IMR-90 (cell line): Measurements from ENCODE around the gene TUBA3D. TPM values are rescaled to one million over a fixed set of nuclear protein-coding genes. Genes with fewer than 3 reads are reported as not detected.

ENCODE experiments used
- ATAC-seq: fragments of 200-7000 bp; cut with Tn5 transposase; 2 replicates; pipeline ENCODE4 v1.9.1; 2020; ENCODE audit warnings: low read depth, mild to moderate bottlenecking, moderate library complexity
- BruUV-seq: library from RNA; stranded (reverse); fragments of 400-500 nt; replicated peaks from 2 replicates; lab custom pipeline; 2021; lab: Mats Ljungman, UMichigan
- CTCF ChIA-PET: fragments of 300-600 bp; formaldehyde crosslinking; extraction: SDS; loops from one replicate; lab custom pipeline; 2021; ENCODE audit warnings: antibody characterized with exemption; lab: Yijun Ruan, JAX
- POLR2A ChIA-PET: fragments of 300-600 bp; sonication (Branson Sonifier 250); formaldehyde crosslinking; loops from one replicate; lab custom pipeline; 2022; ENCODE audit warnings: antibody characterized with exemption; ENCODE audit not compliant: unreplicated experiment; lab: Charles Lee
- DNase-seq: peaks from one replicate; pipeline ENCODE4 v3.0.0; 2013
- H2AFZ ChIP-seq: replicated peaks from 2 replicates; pipeline ENCODE3; 2013; ENCODE audit warnings: low read length, mild to moderate bottlenecking; ENCODE audit not compliant: poor library complexity
- H2AK5ac ChIP-seq: 2 replicates; pipeline ENCODE4 v1.6.1; 2013; ENCODE audit warnings: low read depth, low read length, inconsistent platforms
- H2AK9ac ChIP-seq: replicated peaks from 2 replicates; pipeline ENCODE3; 2013; ENCODE audit warnings: mild to moderate bottlenecking, low read depth, low read length, moderate library complexity; ENCODE audit not compliant: poor library complexity
- H2BK120ac ChIP-seq: 2 replicates; pipeline ENCODE4 v1.6.1; 2013; ENCODE audit warnings: low read depth, low read length, inconsistent platforms
- H2BK15ac ChIP-seq: 3 replicates; pipeline ENCODE4 v1.6.1; 2013; ENCODE audit warnings: low read depth, low read length, inconsistent platforms
- H2BK20ac ChIP-seq: 2 replicates; pipeline ENCODE4 v1.6.1; 2013; ENCODE audit warnings: low read depth, mild to moderate bottlenecking, inconsistent platforms, low read length, moderate library complexity
- H2BK5ac ChIP-seq: 2 replicates; pipeline ENCODE4 v1.6.1; 2013; ENCODE audit warnings: mild to moderate bottlenecking, low read depth, low read length, inconsistent platforms; ENCODE audit not compliant: poor library complexity, severe bottlenecking
- H3K14ac ChIP-seq: replicated peaks from 2 replicates; pipeline ENCODE4 v1.6.1; 2013; ENCODE audit warnings: low read depth, low read length, inconsistent platforms
- H3K18ac ChIP-seq: 2 replicates; pipeline ENCODE4 v1.6.1; 2013; ENCODE audit warnings: low read depth, low read length, control low read depth
- H3K23ac ChIP-seq: 2 replicates; pipeline ENCODE4 v1.6.1; 2013; ENCODE audit warnings: low read depth, low read length, inconsistent platforms
- H3K27ac ChIP-seq: 2 replicates; pipeline ENCODE4 v1.5.1; 2013; ENCODE audit warnings: mild to moderate bottlenecking, control low read depth, low read length; ENCODE audit not compliant: insufficient read depth
- H3K27me3 ChIP-seq: 2 replicates; pipeline ENCODE4 v1.6.1; 2013; ENCODE audit warnings: low read length; ENCODE audit not compliant: control insufficient read depth, insufficient read depth
- H3K36me3 ChIP-seq: 2 replicates; pipeline ENCODE4 v1.6.1; 2013; ENCODE audit warnings: low read length, mixed read lengths; ENCODE audit not compliant: control insufficient read depth, insufficient read depth
- H3K4ac ChIP-seq: 2 replicates; pipeline ENCODE4 v1.6.1; 2013; ENCODE audit warnings: low read depth, low read length, inconsistent platforms
- H3K4me1 ChIP-seq: 2 replicates; pipeline ENCODE4 v1.6.1; 2013; ENCODE audit warnings: low read length, mixed read lengths; ENCODE audit not compliant: control insufficient read depth, insufficient read depth
- H3K4me2 ChIP-seq: 2 replicates; pipeline ENCODE4 v1.6.1; 2013; ENCODE audit warnings: low read depth, mild to moderate bottlenecking, control low read depth, low read length, moderate library complexity
- H3K4me3 ChIP-seq: 2 replicates; pipeline ENCODE4 v1.5.1; 2013; ENCODE audit warnings: low read depth, mild to moderate bottlenecking, control low read depth, low read length, moderate library complexity; ENCODE audit not compliant: insufficient read depth
- H3K56ac ChIP-seq: 2 replicates; pipeline ENCODE4 v1.6.1; 2013; ENCODE audit warnings: low read length, inconsistent platforms; ENCODE audit not compliant: insufficient read depth; ENCODE audit errors: extremely low read depth
- H3K79me1 ChIP-seq, 2 experiments: 2 replicates each; pipeline ENCODE4 v1.6.1; 2013; ENCODE audit warnings: low read length in 2 of 2, inconsistent platforms in 1 of 2, low read depth in 1 of 2
- H3K9ac ChIP-seq: 2 replicates; pipeline ENCODE4 v1.6.1; 2013; ENCODE audit warnings: low read depth, low read length, control low read depth
- H3K9me1 ChIP-seq: 2 replicates; pipeline ENCODE4 v1.6.1; 2013; ENCODE audit warnings: low read length, inconsistent platforms; ENCODE audit not compliant: insufficient read depth
- H3K9me3 ChIP-seq: 2 replicates; pipeline ENCODE4 v1.6.1; 2013; ENCODE audit warnings: low read length; ENCODE audit not compliant: control insufficient read depth, insufficient read depth
- H4K20me1 ChIP-seq: 2 replicates; pipeline ENCODE4 v1.6.1; 2013; ENCODE audit warnings: low read length, inconsistent platforms; ENCODE audit not compliant: insufficient read depth
- H4K5ac ChIP-seq: 2 replicates; pipeline ENCODE4 v1.6.1; 2013; ENCODE audit warnings: mild to moderate bottlenecking, low read depth, low read length, control low read depth
- H4K8ac ChIP-seq, 2 experiments: 2 replicates each; pipeline ENCODE4 v1.6.1; 2013; ENCODE audit warnings: low read depth in 2 of 2, low read length in 2 of 2, control low read depth in 1 of 2, inconsistent platforms in 1 of 2
- H4K91ac ChIP-seq: 2 replicates; pipeline ENCODE4 v1.6.1; 2013; ENCODE audit warnings: low read depth, low read length, inconsistent platforms; ENCODE audit not compliant: insufficient read depth
- BHLHE40 ChIP-seq: fragments of 150-350 bp; IDR thresholded peaks from 2 replicates; pipeline ENCODE4 v1.6.1; 2016; ENCODE audit warnings: mild to moderate bottlenecking, low read depth, low read length
- CEBPB ChIP-seq: IDR thresholded peaks from 2 replicates; pipeline ENCODE4 v1.6.1; 2012; ENCODE audit warnings: low read depth, low read length, improper control_type of control experiment
- CHD1 ChIP-seq: IDR thresholded peaks from 2 replicates; pipeline ENCODE4 v1.6.1; 2012; ENCODE audit warnings: low read depth, low read length, improper control_type of control experiment
- CTCF ChIP-seq: conservative IDR thresholded peaks from 2 replicates; pipeline ENCODE4 v1.5.1; 2012; ENCODE audit warnings: mild to moderate bottlenecking, low read depth, low read length, improper control_type of control experiment
- ELK1 ChIP-seq: fragments of 150-350 bp; IDR thresholded peaks from 2 replicates; pipeline ENCODE4 v1.6.1; 2016; ENCODE audit warnings: low read depth, mild to moderate bottlenecking, low read length, moderate library complexity, borderline replicate concordance
- FOS ChIP-seq: fragments of 150-350 bp; IDR thresholded peaks from 2 replicates; pipeline ENCODE4 v1.6.1; 2016; ENCODE audit warnings: low read depth, low read length
- MAFK ChIP-seq: IDR thresholded peaks from 2 replicates; pipeline ENCODE4 v1.6.1; 2012; ENCODE audit warnings: low read depth, low read length, improper control_type of control experiment
- MAZ ChIP-seq: IDR thresholded peaks from 2 replicates; pipeline ENCODE4 v1.6.1; 2012; ENCODE audit warnings: low read depth, mild to moderate bottlenecking, low read length, improper control_type of control experiment, moderate library complexity, borderline replicate concordance
- MXI1 ChIP-seq: IDR thresholded peaks from 2 replicates; pipeline ENCODE4 v1.6.1; 2012; ENCODE audit warnings: low read depth, mild to moderate bottlenecking, low read length, moderate library complexity, borderline replicate concordance
- NFE2L2 ChIP-seq: fragments of 150-350 bp; IDR thresholded peaks from 2 replicates; pipeline ENCODE4 v1.6.1; 2016; ENCODE audit warnings: low read depth, mild to moderate bottlenecking, low read length
- POLR2A ChIP-seq: IDR thresholded peaks from 2 replicates; pipeline ENCODE4 v1.6.1; 2012; ENCODE audit warnings: mild to moderate bottlenecking, low read depth, low read length
- RAD21 ChIP-seq: IDR thresholded peaks from 2 replicates; pipeline ENCODE4 v1.6.1; 2012; ENCODE audit warnings: low read length, improper control_type of control experiment
- RCOR1 ChIP-seq: IDR thresholded peaks from 2 replicates; pipeline ENCODE4 v1.6.1; 2012; ENCODE audit warnings: mild to moderate bottlenecking, low read length, improper control_type of control experiment; ENCODE audit not compliant: insufficient replicate concordance
- RFX5 ChIP-seq: IDR thresholded peaks from 2 replicates; pipeline ENCODE4 v1.8.0; 2012; ENCODE audit warnings: low read depth, mild to moderate bottlenecking, low read length, moderate library complexity
- SMC3 ChIP-seq: fragments of 150-350 bp; IDR thresholded peaks from 2 replicates; pipeline ENCODE4 v1.6.1; 2016; ENCODE audit warnings: low read depth, mild to moderate bottlenecking, antibody characterized with exemption, low read length, moderate library complexity
- USF2 ChIP-seq: fragments of 150-350 bp; IDR thresholded peaks from 2 replicates; pipeline ENCODE4 v1.6.1; 2017; ENCODE audit warnings: mild to moderate bottlenecking, antibody characterized with exemption, low read length, low read depth
- WGBS, 2 experiments: methylation state at CpG; one replicate each; pipeline versions ENCODE4 v1.1.5 to v1.1.7; 2013; ENCODE audit warnings: missing lambda C conversion rate in 2 of 2; ENCODE audit not compliant: insufficient read length in 1 of 2; ENCODE audit errors: extremely low coverage in 2 of 2; 5-methylcytosine and 5-hydroxymethylcytosine counted together
- dilution Hi-C: fragments of 300-500 bp; cut with HindIII; formaldehyde crosslinking; loops from one replicate; pipeline ENCODE4 v1.14.3; 2018; ENCODE audit warnings: low sequenced_read_pairs; ENCODE audit not compliant: unreplicated experiment
- in situ Hi-C: fragments of 300-500 bp; cut with MboI; formaldehyde crosslinking; loops from 3 replicates; pipeline ENCODE4 v1.14.3; 2019; ENCODE audit warnings: low sequenced_read_pairs, inconsistent platforms, mixed read lengths
- intact Hi-C: fragments of 100-400 bp; cut with micrococcal nuclease; formaldehyde crosslinking; loops from 2 replicates; pipeline ENCODE4 v1.10.0; 2022
- polyA plus RNA-seq, 3 experiments: library from polyadenylated mRNA; depleted of rRNA; stranded (reverse); fragments of >200 nt; gene quantifications; 2 replicates each; pipeline ENCODE4 v1.2.3, GENCODE V29; 2012; ENCODE audit warnings: low replicate concordance in 1 of 3
- total RNA-seq: library from RNA; depleted of rRNA; stranded (reverse); fragments of >200 nt; gene quantifications from 2 replicates; pipeline ENCODE4 v1.2.3, GENCODE V29; 2012

The TUBA3D gene
- total and polyA plus RNA-seq, 2 of the 4 experiments (the other 2 are of a cell fraction): not detected

- POLR2A ChIA-PET: no interaction called here
- H2BK120ac ChIP-seq: no peak overlapping the region
- CTCF ChIA-PET: no interaction called here
- H3K27me3 ChIP-seq: no peaks in the 10 kb centered on the region
- no peak overlapping the region for H3K4me3 ChIP-seq
- H3K4me2 ChIP-seq: no peak overlapping the region
- WGBS, 2 experiments: 88% methylated on average over 8 of the region's 19 CpGs; no CpG with 5 or more reads in 1 of the 2 experiments
- no peaks in the 10 kb centered on the region for H4K20me1 ChIP-seq
- no peaks in the 10 kb centered on the region for H3K9me3 ChIP-seq
- H3K4ac ChIP-seq: no peak overlapping the region
- H4K8ac ChIP-seq: no peak overlapping the region
- no peak overlapping the region for H3K23ac ChIP-seq
- ATAC-seq (no peak), DNase-seq (no peak)
- H2BK15ac ChIP-seq: no peak overlapping the region
- H3K9ac ChIP-seq: no peak overlapping the region
- H4K91ac ChIP-seq: no peak overlapping the region
- no peaks in the 10 kb centered on the region for H3K4me1 ChIP-seq
- intact Hi-C loops (no loop called here), dilution Hi-C loops (no loop called here), in situ Hi-C loops (no loop called here)
- H3K56ac ChIP-seq: no peak overlapping the region
- no peak overlapping the region for H2AK9ac ChIP-seq
- H4K5ac ChIP-seq: no peak overlapping the region
- no peak overlapping the region for H2BK5ac ChIP-seq
- H3K14ac ChIP-seq: no peak overlapping the region
- no peaks in the 10 kb centered on the region for H3K9me1 ChIP-seq
- no peak overlapping the region for H2AFZ ChIP-seq
- H3K79me1 ChIP-seq: no peaks in the 10 kb centered on the region
- no peak overlapping the region for H2BK20ac ChIP-seq
- H3K18ac ChIP-seq: no peak overlapping the region
- BruUV-seq: no TSS peak
- no peak overlapping the region for H3K27ac ChIP-seq
- H2AK5ac ChIP-seq: no peak overlapping the region
- TF ChIP-seq RCOR1 (no peak), BHLHE40 (no peak), MXI1 (no peak), RAD21 (no peak), ELK1 (no peak), CEBPB (no peak), SMC3 (no peak), NFE2L2 (no peak), RFX5 (no peak), MAZ (no peak), FOS (no peak), POLR2A (no peak), USF2 (no peak), MAFK (no peak), CTCF (no peak), CHD1 (no peak)
- no peaks in the 10 kb centered on the region for H3K36me3 ChIP-seq
Measured at GRCh38 chr2:131445896-131446295, 30.0 kb upstream of the TUBA3D start.
